Progenitor cell of endocrine pancreas (in vitro differentiated cells): ENCODE measurements around the gene DENND2C. TPM values are rescaled to one million over a fixed set of nuclear protein-coding genes. Genes with fewer than 3 reads are reported as not detected.

ENCODE experiments used
- DNase-seq: peaks from one replicate; pipeline ENCODE4 v3.0.0; 2021; ENCODE audit warnings: low spot score; ENCODE audit not compliant: unreplicated experiment
- H3K27ac Mint-ChIP-seq: 2 replicates; pipeline ENCODE4 v1.8.0; 2021; ENCODE audit warnings: mild to moderate bottlenecking, moderate library complexity, mixed read lengths
- H3K27me3 Mint-ChIP-seq: 2 replicates; pipeline ENCODE4 v1.8.0; 2021; ENCODE audit warnings: mixed read lengths
- H3K36me3 Mint-ChIP-seq: 2 replicates; pipeline ENCODE4 v1.8.0; 2022; ENCODE audit warnings: mixed read lengths; ENCODE audit not compliant: insufficient read depth
- H3K4me1 Mint-ChIP-seq: 2 replicates; pipeline ENCODE4 v1.8.0; 2021; ENCODE audit warnings: low read depth, mixed read lengths
- H3K4me3 Mint-ChIP-seq: 2 replicates; pipeline ENCODE4 v1.8.0; 2021; ENCODE audit warnings: low read depth, mild to moderate bottlenecking, moderate library complexity, mixed read lengths
- H3K9me3 Mint-ChIP-seq: 2 replicates; pipeline ENCODE4 v1.8.0; 2021; ENCODE audit warnings: low read depth, mixed read lengths
- total RNA-seq: library from RNA; stranded (reverse); gene quantifications from 2 replicates; pipeline ENCODE4 v1.2.1, GENCODE V29; 2021
- TF ChIP-seq, protein P1 (sequence below): fragments of 200-600 bp; sonication (generic); IDR thresholded peaks from one replicate; pipeline ENCODE4 v1.5.0; 2021; ENCODE audit warnings: antibody characterized with exemption, mild to moderate bottlenecking; ENCODE audit not compliant: unreplicated experiment

The DENND2C gene
- total RNA-seq, 1 donor from 2014 or later, result 10.6 TPM

DNA sequence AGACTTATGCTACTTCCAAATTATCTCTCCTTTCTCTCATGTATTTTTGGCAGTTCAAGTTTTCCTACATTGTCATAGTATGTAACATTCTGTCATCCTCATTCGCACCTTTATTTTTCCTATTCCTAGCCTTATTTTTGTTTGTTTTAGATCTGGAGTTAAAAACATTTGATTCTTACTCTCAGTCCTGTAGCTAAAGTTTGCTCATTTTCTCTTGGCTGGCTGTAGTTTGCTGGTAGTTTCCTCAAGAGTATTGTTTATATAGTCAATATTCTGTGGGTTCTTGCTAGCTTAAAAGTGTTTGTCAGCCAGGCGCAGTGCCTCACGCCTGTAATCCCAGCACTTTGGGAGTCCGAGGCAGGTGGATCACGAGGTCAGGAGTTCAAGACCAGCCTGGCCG lies 129.0 kb downstream of the DENND2C start:
- TF ChIP-seq, protein P1, sequence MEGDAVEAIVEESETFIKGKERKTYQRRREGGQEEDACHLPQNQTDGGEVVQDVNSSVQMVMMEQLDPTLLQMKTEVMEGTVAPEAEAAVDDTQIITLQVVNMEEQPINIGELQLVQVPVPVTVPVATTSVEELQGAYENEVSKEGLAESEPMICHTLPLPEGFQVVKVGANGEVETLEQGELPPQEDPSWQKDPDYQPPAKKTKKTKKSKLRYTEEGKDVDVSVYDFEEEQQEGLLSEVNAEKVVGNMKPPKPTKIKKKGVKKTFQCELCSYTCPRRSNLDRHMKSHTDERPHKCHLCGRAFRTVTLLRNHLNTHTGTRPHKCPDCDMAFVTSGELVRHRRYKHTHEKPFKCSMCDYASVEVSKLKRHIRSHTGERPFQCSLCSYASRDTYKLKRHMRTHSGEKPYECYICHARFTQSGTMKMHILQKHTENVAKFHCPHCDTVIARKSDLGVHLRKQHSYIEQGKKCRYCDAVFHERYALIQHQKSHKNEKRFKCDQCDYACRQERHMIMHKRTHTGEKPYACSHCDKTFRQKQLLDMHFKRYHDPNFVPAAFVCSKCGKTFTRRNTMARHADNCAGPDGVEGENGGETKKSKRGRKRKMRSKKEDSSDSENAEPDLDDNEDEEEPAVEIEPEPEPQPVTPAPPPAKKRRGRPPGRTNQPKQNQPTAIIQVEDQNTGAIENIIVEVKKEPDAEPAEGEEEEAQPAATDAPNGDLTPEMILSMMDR, result no peak
- Mint-ChIP-seq H3K9me3 (peaks cover 5% of the 10 kb centered on the region), H3K27me3 (no peaks in the 10 kb centered on the region), H3K4me1 (peaks cover 5% of the 10 kb centered on the region), H3K36me3 (no peaks in the 10 kb centered on the region), H3K27ac (peak overlapping the region; percentile 83), H3K4me3 (no peak overlapping the region)
- no peak for DNase-seq

DNA sequence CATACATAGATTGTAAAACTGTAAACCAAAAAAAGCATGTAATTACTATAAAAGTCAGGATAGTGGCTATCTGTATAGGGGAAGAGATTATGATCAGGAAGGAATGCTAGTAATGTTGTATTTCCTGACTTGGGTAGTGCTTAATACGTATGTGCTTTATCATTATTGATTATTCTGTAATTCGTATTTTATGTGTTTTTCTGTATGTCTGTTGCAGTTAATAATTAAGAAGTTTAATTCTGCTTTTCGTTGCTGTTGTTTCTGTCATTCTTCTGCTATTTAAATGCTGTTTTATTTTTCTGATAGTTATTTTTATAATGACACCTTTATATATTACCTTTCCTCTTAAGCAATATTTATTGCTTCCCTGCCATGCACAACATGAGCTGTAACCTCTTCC lies 129.6 kb downstream of the DENND2C start:
- Mint-ChIP-seq H3K27me3 (no peaks in the 10 kb centered on the region), H3K27ac (peak overlapping the region; percentile 83), H3K36me3 (no peaks in the 10 kb centered on the region), H3K4me1 (peaks cover 5% of the 10 kb centered on the region), H3K4me3 (no peak overlapping the region), H3K9me3 (peaks cover 5% of the 10 kb centered on the region)
- TF ChIP-seq, protein P1, result no peak
- DNase-seq, result no peak

DNA sequence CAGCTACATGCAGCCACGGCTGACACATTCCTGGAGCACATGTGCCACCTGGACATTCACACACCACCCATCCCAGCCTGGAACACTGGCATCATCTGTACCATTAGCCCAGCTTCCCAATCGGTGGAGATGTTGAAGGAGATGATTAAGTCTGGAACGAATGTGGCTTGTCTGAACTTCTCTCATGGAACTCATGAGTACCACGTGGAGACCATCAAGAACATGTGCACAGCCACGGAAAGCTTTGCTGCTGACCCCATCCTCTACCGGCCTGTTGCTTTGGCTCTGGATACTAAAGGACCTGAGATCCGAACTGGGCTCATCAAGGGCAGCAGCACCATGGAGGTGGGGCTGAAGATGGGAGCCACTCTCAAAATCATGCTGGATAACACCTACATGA lies 133.8 kb downstream of the DENND2C start:
- DNase-seq, result no peak
- TF ChIP-seq, protein P1, result no peak
- H3K4me1 Mint-ChIP-seq, result peaks cover 5% of the 10 kb centered on the region
- H3K36me3 Mint-ChIP-seq, result no peaks in the 10 kb centered on the region
- peaks cover 5% of the 10 kb centered on the region for H3K9me3 Mint-ChIP-seq
- peak overlapping the region; percentile 41 for H3K27ac Mint-ChIP-seq
- H3K27me3 Mint-ChIP-seq, result no peaks in the 10 kb centered on the region
- no peak overlapping the region for H3K4me3 Mint-ChIP-seq

DNA sequence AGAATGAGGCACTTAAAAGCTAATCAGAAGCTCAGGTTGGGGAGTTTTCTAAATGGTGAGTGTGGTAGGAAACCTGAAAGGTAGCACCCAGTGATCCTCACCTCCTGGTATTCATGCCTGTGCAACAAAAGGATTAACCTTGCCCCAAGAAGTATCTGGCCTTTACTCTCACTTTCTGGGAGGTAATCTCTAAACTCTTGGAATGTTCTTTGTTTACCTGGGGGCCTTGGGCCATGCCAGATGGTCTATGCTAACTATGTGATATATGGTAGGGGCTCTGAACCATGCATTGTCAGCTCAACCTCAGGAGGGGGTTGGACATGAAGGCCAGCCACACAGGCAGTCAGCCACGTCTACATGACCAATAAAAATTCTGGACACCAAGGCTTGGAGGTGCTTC lies 134.4 kb downstream of the DENND2C start:
- DNase-seq, result no peak
- Mint-ChIP-seq H3K4me3 (no peak overlapping the region), H3K9me3 (peaks cover 5% of the 10 kb centered on the region), H3K36me3 (no peaks in the 10 kb centered on the region), H3K27ac (no peak overlapping the region), H3K4me1 (peaks cover under 1% of the 10 kb centered on the region), H3K27me3 (no peaks in the 10 kb centered on the region)
- TF ChIP-seq, protein P1, result no peak

Other genes starting within 250 kb of the DENND2C start
- gene TRIM33, start 158.8 kb downstream of the DENND2C start, total RNA-seq, result 66.5 and 68.7 TPM in 2 replicates
- 57.6 and 58.5 TPM in 2 replicates for gene BCAS2, start 88.4 kb downstream of the DENND2C start, total RNA-seq
- not detected in 2 replicates for gene AMPD1, start 25.5 kb upstream of the DENND2C start, total RNA-seq
- gene NRAS, start 46.7 kb upstream of the DENND2C start, total RNA-seq, result 58.9 and 59.1 TPM in 2 replicates
- 606 and 628 TPM in 2 replicates for gene CSDE1, start 87.9 kb upstream of the DENND2C start, total RNA-seq
- gene SIKE1, start 110.6 kb upstream of the DENND2C start, total RNA-seq, result 52.0 and 60.0 TPM in 2 replicates
- gene SYCP1, start 184.8 kb upstream of the DENND2C start, total RNA-seq, result not detected in 2 replicates